NOMO-1 (cell line): ENCODE measurements around the gene TMEM161B.
"Not testable (repeated sequence)": the region's sequence is repeated elsewhere in the genome, so short reads cannot be mapped to it uniquely, and the experiment has no call there.

Experiments used
- DNase-seq, 2 experiments: peaks; one replicate each; lab custom pipeline; 2025; ENCODE audit not compliant: unreplicated experiment in 2 of 2; lab: John Stamatoyannopoulos, UW

Gene TMEM161B

DNA sequence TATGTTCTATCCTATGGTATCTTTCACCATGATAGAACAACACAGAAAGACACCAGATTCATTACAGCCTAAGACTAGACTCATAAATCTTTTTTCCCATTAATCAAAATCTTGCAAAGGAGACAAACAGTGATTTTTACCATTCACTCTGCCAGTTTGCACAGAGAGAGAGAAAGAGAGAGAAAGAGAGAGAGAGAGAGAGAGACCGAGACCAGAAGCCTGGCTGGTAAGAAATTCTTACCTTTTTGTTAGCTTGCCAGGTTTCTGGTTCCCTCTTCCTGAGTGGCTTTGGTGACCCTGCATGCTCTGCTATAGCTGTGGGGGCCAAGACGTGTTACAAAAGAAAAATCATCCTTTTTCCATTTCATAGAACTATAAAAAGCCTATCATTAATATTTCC lies 18.6 kb downstream of the TMEM161B start:
- DNase-seq: no peak

DNA sequence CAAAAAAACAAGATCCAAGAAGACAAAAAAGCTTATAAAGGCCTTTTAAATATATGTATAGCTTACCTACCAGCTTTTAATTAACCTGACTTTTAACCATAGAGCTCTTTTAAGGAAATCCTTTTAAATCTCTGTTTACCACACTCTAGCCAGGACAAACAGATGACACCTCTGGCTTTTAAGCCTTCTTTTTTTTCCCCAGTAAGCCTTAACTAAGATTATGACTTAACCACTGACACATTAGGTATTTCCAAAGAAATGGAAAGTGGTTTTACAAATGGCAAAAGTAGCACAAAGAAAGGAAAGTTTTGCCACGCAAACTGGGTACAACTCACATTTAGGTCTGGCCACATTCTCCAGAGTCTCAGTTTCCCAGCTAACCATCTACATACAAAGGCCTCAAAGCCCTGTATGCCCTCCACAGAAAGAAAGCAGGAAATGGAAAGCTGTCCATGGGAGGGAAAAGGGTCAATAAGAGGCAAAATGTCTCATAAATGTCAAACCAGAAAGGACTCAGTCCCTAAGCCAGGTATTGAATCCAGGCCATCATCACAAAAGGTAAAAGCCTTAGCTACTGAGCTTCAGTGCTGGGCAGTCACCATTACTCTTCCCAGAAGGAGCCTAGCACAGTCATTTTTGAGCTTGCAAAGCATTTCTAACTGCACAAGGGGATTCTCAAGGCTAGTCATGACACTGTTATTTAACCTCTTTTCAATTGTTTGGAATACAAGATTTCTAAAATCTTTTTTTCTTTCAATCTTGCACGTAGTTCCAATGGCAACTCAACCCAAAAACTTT lies 19.7 kb downstream of the TMEM161B start:
- DNase-seq: no peak

DNA sequence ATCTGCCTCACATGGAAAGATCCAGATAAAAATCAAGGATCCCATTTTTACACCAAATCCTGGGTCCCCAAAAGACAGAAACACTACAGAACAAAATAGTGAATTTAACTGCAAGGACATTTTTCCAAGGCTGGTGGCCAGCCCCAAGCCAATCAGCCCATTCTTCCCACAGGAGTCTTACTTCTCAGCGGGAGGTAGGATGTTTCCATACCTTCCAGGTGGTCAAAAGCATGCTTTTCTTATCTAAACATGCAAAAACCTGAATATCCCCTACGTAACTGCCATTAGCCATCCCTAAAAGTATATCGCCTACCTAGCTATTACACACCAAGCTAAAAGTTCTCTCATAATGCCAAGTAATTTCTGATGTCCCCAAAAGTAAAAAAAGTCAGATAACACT lies 20.6 kb downstream of the TMEM161B start:
- DNase-seq: no peak

DNA sequence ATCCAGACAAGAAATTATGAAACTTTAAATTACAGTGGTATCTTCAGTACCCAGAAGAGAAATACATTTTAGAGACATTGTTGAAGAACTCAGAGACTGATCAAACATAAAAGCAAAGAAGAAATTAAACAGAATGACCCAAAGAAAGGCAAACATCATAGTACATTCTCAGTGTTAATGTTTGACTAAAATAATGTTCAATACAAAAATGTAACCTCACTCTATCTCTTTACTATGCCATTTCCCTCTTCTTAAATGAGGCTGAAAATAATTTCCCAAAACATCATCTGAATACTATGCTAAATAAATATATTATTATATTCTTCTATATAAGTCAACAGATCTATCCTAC lies 22.8 kb downstream of the TMEM161B start:
- no peak for DNase-seq

DNA sequence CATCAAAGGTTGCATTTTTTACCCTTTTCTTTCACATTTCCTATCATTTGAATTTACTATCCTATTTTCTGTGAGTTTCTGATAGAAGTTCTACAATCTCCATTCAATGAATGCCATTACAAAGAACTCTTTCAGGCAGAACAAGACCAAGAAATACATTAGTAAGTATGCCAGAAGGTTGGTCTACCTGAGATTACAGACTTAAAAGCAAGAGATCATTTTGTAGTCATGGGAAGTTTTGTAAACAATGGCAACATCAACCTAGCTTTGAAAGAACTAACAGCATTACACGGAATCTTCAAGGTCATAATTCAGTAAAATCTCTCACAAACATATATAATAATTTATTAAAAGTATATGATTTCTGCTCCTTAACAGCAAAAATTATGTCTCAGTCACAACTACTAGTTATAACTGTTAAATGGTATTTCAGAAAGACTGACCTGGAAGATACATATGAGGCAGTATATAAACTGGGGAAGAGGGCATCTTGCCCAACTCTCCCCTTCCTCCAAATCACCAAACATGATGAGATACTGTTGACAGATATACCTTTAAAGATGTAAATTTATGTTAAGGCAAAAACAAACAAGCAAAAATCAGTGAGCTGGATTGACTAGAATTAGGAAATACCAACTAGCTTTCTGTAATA lies 23.3 kb downstream of the TMEM161B start:
- no peak for DNase-seq

DNA sequence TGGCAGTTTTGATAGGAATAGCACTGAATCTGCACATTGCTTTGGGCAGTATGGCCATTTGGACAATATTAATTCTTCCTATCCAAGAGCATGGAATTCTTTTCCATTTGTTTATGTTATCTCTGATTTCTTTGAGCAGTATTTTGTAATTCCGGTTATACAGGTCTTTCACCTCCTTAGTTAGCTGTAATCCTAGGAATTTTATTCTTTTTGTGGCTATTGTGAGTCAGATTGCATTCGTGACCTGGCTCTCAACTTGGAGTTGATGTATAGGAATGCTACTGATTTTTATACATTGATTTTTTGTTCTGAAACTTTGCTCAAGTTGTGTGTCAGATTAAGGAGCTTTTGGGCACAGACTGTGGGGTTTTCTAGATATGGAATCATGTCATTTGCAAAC lies 24.0 kb downstream of the TMEM161B start:
- DNase-seq: no peak

DNA sequence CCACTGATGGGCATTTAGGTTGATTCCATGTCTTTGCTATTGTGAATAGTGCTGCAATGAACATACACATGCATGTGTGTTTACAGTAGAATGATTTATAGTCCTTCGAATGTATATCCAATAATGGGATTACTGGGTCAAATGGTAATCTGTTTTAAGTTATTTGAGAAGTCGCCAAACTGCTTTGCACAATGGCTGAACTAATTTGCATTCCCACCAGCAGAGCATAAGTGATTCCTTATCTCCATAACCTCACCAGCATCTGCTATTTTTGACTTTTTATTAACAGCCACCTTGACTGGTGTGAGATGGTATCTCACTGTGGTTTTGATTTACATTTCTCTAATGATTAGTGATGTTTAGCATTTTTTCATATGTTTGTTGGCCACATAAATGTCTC lies 25.2 kb downstream of the TMEM161B start:
- DNase-seq: not testable (repeated sequence)

DNA sequence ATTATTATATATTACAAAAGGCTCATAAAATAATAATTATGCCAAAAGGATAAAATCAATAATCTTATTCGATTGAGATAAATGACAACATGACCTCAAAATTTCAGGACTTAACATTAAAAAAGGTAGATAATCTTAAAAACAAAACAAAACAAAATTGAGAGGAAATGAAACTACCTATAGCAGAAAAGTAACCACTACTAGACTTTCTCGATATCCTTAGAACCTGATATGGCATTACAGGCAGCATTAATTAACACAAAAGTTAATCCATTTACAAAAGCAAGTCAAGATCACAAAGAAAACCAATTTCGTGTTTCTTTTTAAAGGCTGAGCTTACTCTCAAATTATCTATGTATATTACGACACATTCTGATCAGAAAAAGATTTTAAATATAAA lies 29.9 kb downstream of the TMEM161B start:
- DNase-seq: no peak

DNA sequence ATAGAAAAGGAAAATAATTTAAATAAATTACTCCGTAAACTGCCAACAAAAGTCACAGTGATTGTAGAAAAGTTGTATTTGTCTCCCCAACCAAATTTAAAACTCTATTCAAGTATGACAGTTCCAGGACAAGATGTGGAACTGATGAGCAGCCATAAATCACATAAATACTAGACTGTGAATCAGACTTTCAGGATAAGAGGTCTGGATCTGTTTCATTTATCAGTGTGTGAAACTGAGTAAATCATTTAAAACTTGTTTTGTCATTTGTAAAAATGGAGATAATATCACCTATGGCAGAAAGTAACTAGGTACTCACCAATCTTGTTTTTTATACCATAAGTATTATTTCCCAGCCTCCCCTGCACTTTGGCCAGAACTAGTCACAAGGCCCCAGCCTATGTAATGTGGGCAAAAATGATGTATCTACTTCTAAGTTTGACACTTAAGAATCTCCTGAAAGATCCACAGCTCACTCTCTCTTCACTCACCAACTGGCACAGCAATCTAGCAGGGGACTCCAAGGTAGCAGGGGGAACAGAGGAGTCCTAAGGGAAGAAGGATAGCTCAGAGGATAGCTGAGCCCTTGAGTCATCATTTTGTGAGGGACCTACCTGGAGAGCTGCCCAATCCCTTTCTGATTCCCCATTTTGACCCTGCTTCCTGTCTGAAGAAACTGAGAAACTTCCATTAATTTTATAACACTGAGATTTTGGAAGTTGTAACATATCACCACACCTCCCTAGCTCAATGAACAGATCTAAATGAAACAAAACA lies 31.6 kb downstream of the TMEM161B start:
- DNase-seq: no peak

DNA sequence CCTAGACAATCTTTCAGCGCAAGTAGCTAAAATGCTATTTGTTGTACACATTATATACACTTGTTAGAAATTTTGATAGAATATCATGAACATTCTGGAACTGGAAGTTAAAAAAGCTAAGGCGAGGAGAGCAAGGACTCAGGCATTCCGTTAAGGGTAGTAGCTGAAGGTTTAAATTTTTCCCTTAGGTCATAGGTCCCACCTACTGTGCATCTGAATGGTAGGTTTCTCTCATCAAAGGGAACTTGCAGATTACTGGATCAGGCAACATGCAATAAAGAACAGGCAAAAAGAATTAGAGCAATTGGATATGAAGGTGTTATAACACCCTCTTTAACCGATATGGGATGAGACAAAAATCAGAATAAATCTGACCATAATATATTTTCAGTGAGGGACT lies 32.8 kb downstream of the TMEM161B start:
- no peak for DNase-seq

DNA sequence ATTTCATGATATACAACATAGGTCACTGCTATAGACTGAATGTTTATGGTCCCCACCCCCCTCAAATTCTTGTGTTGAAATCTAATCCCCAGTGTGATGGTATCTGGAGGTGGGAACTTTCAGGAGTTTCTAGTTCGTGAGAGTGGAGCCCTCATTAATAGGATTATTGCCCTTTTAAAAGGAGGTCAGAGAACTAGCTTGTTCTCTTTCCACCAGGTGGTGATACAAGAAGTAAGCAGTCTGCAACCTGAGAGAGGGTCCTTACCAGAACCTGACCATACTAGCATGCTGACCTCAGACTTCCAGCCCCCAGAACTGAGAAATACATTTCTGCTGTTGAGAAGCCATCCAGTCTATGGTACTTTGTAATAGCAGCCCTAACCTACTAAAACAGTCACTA lies 33.3 kb downstream of the TMEM161B start:
- no peak for DNase-seq

DNA sequence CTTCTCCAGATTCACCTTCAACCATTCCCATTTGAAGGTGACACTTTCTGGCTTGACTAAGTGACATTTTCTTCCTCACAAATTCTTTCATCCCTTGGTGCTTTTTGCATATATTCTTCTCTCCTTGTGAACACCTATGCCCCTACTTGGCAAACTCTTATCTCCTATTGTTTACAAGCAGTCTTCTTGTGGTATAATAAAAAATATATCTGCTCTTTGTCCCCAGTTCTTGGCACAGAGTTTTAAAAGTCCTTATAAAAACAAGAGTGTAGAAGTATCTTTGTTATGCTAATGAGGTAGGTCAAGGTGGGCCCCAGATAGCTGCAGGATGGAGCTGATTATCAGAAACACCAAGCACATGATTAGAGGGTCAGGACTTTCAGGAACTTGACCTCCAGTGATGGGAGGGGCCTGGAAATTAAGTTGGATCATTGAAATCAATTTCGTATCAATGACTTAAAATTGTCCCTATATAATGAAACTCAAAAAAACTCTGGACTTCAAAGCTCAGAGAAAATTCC lies 38.0 kb downstream of the TMEM161B start:
- DNase-seq: no peak

DNA sequence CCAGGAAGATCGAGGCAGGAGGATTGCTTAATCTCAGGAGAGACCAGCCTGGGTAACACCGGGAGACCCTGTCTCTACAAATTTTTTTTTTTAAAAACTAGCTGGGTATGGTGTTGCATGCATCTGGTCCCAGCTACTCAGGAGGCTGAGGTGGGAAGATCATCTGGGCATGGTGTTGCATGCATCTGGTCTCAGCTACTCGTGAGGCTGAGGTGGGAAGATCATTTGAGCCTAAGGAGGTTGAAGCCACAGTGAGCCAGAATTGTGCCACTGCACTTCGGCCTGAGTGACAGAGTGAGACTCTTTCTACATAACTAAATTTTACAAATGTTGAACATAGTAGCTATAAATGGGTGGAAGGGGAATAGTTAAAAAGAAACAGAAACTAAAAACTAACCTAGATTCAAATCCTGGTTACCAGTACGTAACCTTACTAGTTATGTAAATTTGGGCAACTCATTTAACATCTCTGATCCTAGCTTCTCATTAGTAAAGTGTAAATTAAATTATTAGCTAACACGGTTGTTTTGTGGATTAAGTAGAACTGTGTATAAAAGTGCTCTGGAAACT lies 41.7 kb downstream of the TMEM161B start:
- no peak for DNase-seq

DNA sequence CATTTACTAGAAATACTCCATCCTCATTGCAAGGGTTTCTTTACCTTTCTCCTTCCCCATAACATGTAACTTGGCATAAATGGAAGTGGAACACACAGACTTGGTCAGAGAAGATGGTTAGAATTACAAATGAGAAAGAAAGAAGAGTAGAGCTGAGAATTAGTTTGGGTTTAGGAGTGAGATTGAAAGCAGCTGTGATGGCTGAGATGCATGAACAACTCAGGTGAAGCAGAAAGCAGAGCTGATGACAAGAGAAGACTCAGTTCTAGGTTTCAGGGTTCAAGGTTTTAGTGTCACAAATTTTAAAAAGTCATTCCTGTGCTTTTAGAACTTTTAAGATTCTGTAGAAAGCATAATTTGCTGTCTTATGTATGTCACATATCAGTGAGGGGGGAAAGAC lies 54.0 kb downstream of the TMEM161B start:
- DNase-seq: no peak

DNA sequence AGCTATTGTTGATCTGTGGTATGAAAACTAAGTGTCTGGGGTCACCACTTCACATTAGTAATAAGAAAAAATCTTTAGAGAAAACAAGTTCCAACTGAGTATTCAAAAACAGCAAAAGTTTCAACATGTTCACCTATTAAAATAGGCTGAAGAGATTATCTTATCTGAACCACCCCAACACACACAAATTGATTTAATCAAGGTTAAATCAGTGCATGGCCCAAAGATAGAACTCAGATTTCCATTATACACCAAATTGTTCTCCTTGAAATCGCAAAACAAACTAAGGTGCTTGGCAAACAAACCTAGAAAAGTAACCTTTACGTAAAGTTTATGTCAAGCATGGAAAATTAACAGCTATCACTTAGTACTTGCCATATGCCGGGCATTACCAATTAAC lies 61.1 kb downstream of the TMEM161B start:
- DNase-seq: no peak

DNA sequence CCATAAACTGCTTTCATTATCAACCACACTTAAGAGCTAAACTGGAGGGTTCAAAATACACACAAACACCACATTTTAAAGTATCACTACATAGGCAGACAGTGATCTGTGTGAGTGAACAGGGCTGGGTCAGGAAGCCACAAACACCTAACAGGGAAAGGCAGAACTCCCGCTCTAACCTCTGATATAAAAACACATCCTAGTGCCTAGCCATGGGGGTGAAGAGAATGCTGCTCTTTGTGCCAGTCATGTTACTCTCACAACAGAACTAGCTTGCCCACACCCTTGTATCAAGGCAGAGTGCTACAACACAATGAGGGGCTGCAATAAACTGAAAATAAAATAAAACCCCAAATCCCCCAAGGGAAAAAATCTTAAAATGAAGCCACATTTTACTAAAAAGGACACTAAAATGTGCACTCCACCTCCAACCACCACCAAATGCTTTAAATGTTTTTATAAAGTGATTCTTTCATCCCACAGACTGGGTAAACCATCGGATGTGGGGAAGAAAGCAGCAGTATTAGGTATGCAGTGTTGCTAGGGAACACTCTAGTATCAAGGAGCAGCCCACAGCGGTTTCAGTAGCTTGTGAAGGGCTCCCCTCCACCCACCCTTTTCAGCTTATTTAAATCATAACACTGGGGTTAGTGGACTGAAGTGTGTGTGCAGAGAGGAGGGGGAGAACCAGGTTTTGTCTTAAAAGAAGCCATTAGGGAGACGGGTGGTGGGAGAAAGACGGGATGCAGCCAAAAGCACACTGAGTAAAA lies 64.5 kb downstream of the TMEM161B start:
- DNase-seq: no peak

DNA sequence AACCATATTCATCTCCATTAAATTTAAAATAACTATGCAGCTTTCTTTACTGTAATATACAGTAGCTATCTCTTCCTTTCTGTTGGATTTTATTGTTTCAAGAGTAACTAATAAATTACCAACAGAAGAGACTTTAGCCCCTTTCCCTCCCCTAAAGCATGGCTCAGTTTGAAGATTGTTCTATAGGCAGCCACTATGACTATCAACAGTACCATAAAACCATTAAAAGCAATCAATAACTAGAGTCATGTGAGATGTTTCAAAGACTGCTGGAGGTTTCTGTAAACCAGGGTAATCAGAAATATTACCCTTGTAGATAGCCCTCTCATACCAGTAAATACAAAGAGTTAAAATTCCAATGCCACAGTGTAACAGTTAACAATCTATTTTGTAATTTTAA lies 73.0 kb downstream of the TMEM161B start:
- no peak for DNase-seq

DNA sequence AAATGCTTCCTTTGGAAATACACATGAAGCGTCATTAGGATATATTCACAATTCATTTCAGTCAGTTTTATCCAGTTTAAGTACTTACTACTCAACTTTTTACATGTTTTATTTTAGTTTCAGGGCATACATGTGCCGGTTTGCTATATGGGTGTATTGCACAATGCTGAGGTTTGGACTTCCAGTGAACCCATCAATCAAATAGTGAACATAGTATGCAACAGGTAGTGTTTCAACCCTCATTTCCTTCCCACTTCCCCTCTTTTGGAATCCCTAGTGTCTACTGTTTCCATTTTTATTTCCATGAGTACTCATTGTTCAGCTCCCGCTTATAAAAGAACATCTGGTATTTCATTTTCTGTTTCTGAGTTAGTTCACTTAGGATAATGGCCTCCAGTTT lies 74.7 kb downstream of the TMEM161B start:
- DNase-seq: peak in 1 of 2 experiments; percentile 23

DNA sequence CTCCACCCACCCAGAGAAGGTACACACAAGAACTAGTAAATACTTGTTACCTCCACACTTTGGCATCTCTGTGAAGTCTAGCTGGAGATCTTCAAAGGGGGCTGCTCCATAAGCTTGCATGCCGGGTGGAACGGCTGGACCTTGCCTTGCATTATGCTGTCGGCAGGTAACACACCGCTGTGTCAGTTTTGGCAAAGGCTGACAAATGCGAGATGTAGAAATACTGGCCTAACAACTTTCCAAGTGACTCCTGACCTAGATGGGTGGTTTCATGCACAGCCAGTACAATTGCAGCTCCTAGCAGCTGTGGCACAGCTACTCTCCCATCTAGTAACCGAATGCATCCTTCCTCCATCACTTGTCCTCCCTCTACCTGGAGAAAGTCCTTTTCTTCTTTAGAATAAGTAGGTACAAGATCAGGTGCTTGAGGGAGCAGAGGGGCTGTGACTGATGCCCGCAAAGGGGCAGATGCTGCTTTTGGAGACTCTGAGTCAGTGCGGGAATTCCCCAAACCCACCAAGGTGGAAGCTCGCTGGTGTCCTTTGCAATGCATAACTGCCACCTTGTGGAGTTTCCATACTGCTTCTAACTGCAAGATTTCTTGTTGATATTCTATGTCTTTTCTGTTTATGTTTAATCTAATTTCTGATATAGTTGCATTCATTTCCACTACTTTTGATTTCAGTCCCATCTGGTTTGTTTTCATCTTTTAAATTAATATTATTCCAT lies 78.4 kb downstream of the TMEM161B start:
- DNase-seq: no peak

DNA sequence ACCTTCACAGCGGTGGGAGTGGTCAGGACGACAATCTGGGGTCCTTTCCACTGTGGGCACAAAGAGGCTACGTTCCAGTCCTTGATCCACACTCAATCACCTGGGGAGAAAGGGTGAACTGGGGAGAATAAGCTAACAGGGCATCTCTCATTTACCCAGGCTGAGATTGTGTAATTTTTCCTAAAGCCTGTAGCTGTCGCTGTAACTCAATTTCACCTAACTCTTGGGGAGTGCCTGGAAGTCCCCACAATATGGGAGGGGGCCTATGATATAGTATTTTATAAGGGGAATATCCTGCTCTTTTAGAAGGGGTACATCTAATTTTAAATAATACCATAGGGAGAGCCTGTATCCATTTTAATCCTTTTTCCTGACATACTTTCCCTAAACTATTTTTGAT lies 79.2 kb downstream of the TMEM161B start:
- not testable (repeated sequence) for DNase-seq
